ENCODE measurements around the gene INSIG2. TPM values are rescaled to one million over a fixed set of nuclear protein-coding genes. Genes with fewer than 3 reads are reported as not detected.

Gene INSIG2
- total RNA-seq, 1 experiment from 2014 or later = 11.0 TPM

GRCh38 chr2:118102433-118103082 is 14.3 kb downstream of the INSIG2 start:
- no peaks in the 10 kb centered on the region for H3K9me3 ChIP-seq (replicated peaks)
- H3K4me1 ChIP-seq = no peaks in the 10 kb centered on the region
- no peak overlapping the region for H3K4me3 ChIP-seq
- DNase-seq = no peak
- no peaks in the 10 kb centered on the region for H3K27me3 ChIP-seq
- H3K27ac ChIP-seq = no peak overlapping the region
- H3K36me3 ChIP-seq = no peaks in the 10 kb centered on the region

GRCh38 chr2:118103951-118104940 is 16.0 kb downstream of the INSIG2 start:
- no peaks in the 10 kb centered on the region for H3K4me1 ChIP-seq
- H3K4me3 ChIP-seq = no peak overlapping the region
- H3K36me3 ChIP-seq = no peaks in the 10 kb centered on the region
- DNase-seq = no peak
- H3K27me3 ChIP-seq = no peaks in the 10 kb centered on the region
- H3K9me3 ChIP-seq (replicated peaks) = no peaks in the 10 kb centered on the region
- H3K27ac ChIP-seq = no peak overlapping the region

- Histone ChIP-seq H3K9me3 (replicated peaks) (no peaks in the 10 kb centered on the region), H3K4me1 (no peaks in the 10 kb centered on the region), H3K27ac (no peak overlapping the region), H3K27me3 (no peaks in the 10 kb centered on the region), H3K4me3 (no peak overlapping the region), H3K36me3 (no peaks in the 10 kb centered on the region)
- DNase-seq = no peak
Observed at GRCh38 chr2:118105497-118105896, 17.2 kb downstream of the INSIG2 start.

GRCh38 chr2:118106926-118107325 is 18.7 kb downstream of the INSIG2 start:
- no peaks in the 10 kb centered on the region for H3K4me1 ChIP-seq
- no peaks in the 10 kb centered on the region for H3K9me3 ChIP-seq (replicated peaks)
- H3K27me3 ChIP-seq = no peaks in the 10 kb centered on the region
- DNase-seq = no peak
- H3K36me3 ChIP-seq = no peaks in the 10 kb centered on the region
- no peak overlapping the region for H3K27ac ChIP-seq
- no peak overlapping the region for H3K4me3 ChIP-seq

- Histone ChIP-seq H3K4me1 (peaks cover 9% of the 10 kb centered on the region), H3K36me3 (no peaks in the 10 kb centered on the region), H3K9me3 (replicated peaks) (no peaks in the 10 kb centered on the region), H3K27ac (no peak overlapping the region), H3K4me3 (no peak overlapping the region), H3K27me3 (no peaks in the 10 kb centered on the region)
- DNase-seq = no peak
Observed at GRCh38 chr2:118110310-118110709, 22.0 kb downstream of the INSIG2 start.

GRCh38 chr2:118110991-118111390 is 22.7 kb downstream of the INSIG2 start:
- Histone ChIP-seq H3K27ac (no peak overlapping the region), H3K9me3 (replicated peaks) (no peaks in the 10 kb centered on the region), H3K36me3 (no peaks in the 10 kb centered on the region), H3K4me3 (no peak overlapping the region), H3K4me1 (peaks cover 9% of the 10 kb centered on the region), H3K27me3 (no peaks in the 10 kb centered on the region)
- no peak for DNase-seq

- no peaks in the 10 kb centered on the region for H3K9me3 ChIP-seq (replicated peaks)
- H3K4me3 ChIP-seq = no peak overlapping the region
- peaks cover 9% of the 10 kb centered on the region for H3K4me1 ChIP-seq
- no peaks in the 10 kb centered on the region for H3K27me3 ChIP-seq
- no peaks in the 10 kb centered on the region for H3K36me3 ChIP-seq
- DNase-seq = peak in 1 of 2 experiments; percentile 32
- no peak overlapping the region for H3K27ac ChIP-seq
Observed at GRCh38 chr2:118112771-118113334, 24.6 kb downstream of the INSIG2 start.

GRCh38 chr2:118114863-118115262 is 26.6 kb downstream of the INSIG2 start:
- H3K4me1 ChIP-seq = peaks cover 9% of the 10 kb centered on the region
- H3K4me3 ChIP-seq = no peak overlapping the region
- no peak for DNase-seq
- H3K27ac ChIP-seq = no peak overlapping the region
- H3K27me3 ChIP-seq = no peaks in the 10 kb centered on the region
- no peaks in the 10 kb centered on the region for H3K36me3 ChIP-seq
- H3K9me3 ChIP-seq (replicated peaks) = no peaks in the 10 kb centered on the region

- H3K4me1 ChIP-seq = peaks cover 9% of the 10 kb centered on the region
- no peak for DNase-seq
- H3K27ac ChIP-seq = no peak overlapping the region
- H3K4me3 ChIP-seq = no peak overlapping the region
- H3K9me3 ChIP-seq (replicated peaks) = no peaks in the 10 kb centered on the region
- no peaks in the 10 kb centered on the region for H3K36me3 ChIP-seq
- no peaks in the 10 kb centered on the region for H3K27me3 ChIP-seq
Observed at GRCh38 chr2:118115761-118116160, 27.5 kb downstream of the INSIG2 start.

GRCh38 chr2:118118479-118118878 is 30.2 kb downstream of the INSIG2 start:
- Histone ChIP-seq H3K9me3 (replicated peaks) (no peaks in the 10 kb centered on the region), H3K4me3 (no peak overlapping the region), H3K27ac (no peak overlapping the region), H3K36me3 (no peaks in the 10 kb centered on the region), H3K4me1 (no peaks in the 10 kb centered on the region; the same call in 1 of the 2 replicates), H3K27me3 (no peaks in the 10 kb centered on the region)
- no peak for DNase-seq

- Histone ChIP-seq H3K4me3 (no peak overlapping the region), H3K9me3 (replicated peaks) (no peaks in the 10 kb centered on the region), H3K27ac (no peak overlapping the region), H3K36me3 (no peaks in the 10 kb centered on the region), H3K27me3 (no peaks in the 10 kb centered on the region), H3K4me1 (no peaks in the 10 kb centered on the region; the same call in 1 of the 2 replicates)
- no peak for DNase-seq
Observed at GRCh38 chr2:118119158-118119727, 31.0 kb downstream of the INSIG2 start.

- DNase-seq = no peak
- H3K27ac ChIP-seq = no peak overlapping the region
- no peaks in the 10 kb centered on the region for H3K27me3 ChIP-seq
- H3K36me3 ChIP-seq = no peaks in the 10 kb centered on the region
- H3K9me3 ChIP-seq (replicated peaks) = no peaks in the 10 kb centered on the region
- no peak overlapping the region for H3K4me3 ChIP-seq
- no peaks in the 10 kb centered on the region; the same call in 1 of the 2 replicates for H3K4me1 ChIP-seq
Observed at GRCh38 chr2:118119761-118120400, 31.6 kb downstream of the INSIG2 start.

- Histone ChIP-seq H3K4me3 (no peak overlapping the region), H3K27ac (no peak overlapping the region)
Observed at GRCh38 chr2:118120401-118120780, 32.1 kb downstream of the INSIG2 start.

GRCh38 chr2:118121101-118121500 is 32.8 kb downstream of the INSIG2 start:
- Histone ChIP-seq H3K4me3 (no peak overlapping the region), H3K36me3 (no peaks in the 10 kb centered on the region), H3K27me3 (no peaks in the 10 kb centered on the region), H3K4me1 (no peaks in the 10 kb centered on the region; the same call in 1 of the 2 replicates), H3K9me3 (replicated peaks) (no peaks in the 10 kb centered on the region), H3K27ac (no peak overlapping the region)
- DNase-seq = peak in 1 of 2 experiments; percentile 35

More at GRCh38 chr2:118120401-118120780, 32.1 kb downstream of the INSIG2 start:
- H3K9me3 ChIP-seq (replicated peaks) = no peaks in the 10 kb centered on the region
- H3K4me1 ChIP-seq = no peaks in the 10 kb centered on the region; the same call in 1 of the 2 replicates
- no peak for DNase-seq
- no peaks in the 10 kb centered on the region for H3K36me3 ChIP-seq
- no peaks in the 10 kb centered on the region for H3K27me3 ChIP-seq

Measured in SJCRH30 (cell line).